Measurements from ENCODE around the gene NTNG2.

DNA sequence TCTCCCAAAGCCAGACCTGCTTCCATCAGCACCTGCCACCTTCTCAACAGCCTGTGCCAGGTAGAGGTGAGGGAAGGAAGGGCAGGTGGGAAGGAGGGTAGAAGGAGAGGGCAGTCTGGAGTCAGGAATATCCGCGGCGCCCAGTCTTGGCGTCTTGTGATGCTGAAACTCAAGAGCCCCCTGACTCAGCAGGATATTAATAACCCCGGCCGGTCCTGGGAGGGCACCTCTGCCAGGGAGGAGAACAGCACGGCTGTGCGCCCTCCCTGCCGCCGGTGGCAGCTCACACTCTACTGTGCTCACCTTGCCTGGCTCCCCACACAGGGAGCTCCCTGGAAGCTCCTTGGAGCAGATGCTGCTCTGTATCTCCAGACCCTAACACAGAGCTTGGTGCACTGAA lies 11.6 kb upstream of the NTNG2 start:
- TF ChIP-seq, protein P1, sequence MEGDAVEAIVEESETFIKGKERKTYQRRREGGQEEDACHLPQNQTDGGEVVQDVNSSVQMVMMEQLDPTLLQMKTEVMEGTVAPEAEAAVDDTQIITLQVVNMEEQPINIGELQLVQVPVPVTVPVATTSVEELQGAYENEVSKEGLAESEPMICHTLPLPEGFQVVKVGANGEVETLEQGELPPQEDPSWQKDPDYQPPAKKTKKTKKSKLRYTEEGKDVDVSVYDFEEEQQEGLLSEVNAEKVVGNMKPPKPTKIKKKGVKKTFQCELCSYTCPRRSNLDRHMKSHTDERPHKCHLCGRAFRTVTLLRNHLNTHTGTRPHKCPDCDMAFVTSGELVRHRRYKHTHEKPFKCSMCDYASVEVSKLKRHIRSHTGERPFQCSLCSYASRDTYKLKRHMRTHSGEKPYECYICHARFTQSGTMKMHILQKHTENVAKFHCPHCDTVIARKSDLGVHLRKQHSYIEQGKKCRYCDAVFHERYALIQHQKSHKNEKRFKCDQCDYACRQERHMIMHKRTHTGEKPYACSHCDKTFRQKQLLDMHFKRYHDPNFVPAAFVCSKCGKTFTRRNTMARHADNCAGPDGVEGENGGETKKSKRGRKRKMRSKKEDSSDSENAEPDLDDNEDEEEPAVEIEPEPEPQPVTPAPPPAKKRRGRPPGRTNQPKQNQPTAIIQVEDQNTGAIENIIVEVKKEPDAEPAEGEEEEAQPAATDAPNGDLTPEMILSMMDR (IDR thresholded peaks at IDR 0.05): no peak
- no peak for TF ChIP-seq POLR2A (IDR thresholded peaks at IDR 0.05)
